Tibial nerve (tissue), 3 donors: ENCODE results near the gene LCE1A.

Experiments used
- POLR2A ChIP-seq, 2 donors: fragments of 450-650 bp; IDR thresholded peaks; one replicate each; pipeline ENCODE4 v1.6.1; 2017; ENCODE audit warnings: antibody characterized with exemption in 2 of 2, mild to moderate bottlenecking in 2 of 2, moderate library complexity in 2 of 2
- TF ChIP-seq, protein P1 (sequence below), 5 experiments: fragments of 200-600 bp in 3 of 5; fragments of 450-650 bp in 2 of 5; sonication (generic) in 3 of 5; IDR thresholded peaks; one replicate each; pipeline ENCODE4 v1.5.1; 2016 to 2019; ENCODE audit warnings: antibody characterized with exemption in 5 of 5, mild to moderate bottlenecking in 3 of 5, moderate library complexity in 2 of 5

DNA sequence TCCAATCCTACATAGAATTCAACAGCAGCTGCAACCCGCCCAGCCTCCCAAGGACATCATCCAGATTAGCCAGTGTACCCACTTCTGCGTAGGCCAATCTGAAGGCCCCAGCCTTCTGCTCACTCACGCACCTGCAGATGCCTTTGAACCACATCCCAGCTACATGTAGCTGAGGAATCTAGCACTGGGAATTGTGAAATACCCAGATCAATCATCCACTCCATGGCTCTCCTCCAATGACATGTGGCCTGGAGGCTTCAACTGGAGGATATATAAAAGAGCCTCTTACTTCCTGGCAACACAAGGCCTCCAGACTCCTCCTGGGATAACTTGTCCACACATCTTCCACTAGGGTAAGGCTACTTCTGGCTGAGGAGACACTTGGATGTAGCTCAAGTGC, 15.3 kb downstream of the LCE1A start, which contains the start of gene LCE6A:
- TF ChIP-seq, protein P1, sequence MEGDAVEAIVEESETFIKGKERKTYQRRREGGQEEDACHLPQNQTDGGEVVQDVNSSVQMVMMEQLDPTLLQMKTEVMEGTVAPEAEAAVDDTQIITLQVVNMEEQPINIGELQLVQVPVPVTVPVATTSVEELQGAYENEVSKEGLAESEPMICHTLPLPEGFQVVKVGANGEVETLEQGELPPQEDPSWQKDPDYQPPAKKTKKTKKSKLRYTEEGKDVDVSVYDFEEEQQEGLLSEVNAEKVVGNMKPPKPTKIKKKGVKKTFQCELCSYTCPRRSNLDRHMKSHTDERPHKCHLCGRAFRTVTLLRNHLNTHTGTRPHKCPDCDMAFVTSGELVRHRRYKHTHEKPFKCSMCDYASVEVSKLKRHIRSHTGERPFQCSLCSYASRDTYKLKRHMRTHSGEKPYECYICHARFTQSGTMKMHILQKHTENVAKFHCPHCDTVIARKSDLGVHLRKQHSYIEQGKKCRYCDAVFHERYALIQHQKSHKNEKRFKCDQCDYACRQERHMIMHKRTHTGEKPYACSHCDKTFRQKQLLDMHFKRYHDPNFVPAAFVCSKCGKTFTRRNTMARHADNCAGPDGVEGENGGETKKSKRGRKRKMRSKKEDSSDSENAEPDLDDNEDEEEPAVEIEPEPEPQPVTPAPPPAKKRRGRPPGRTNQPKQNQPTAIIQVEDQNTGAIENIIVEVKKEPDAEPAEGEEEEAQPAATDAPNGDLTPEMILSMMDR (IDR thresholded peaks at IDR 0.05) = no peak
- TF ChIP-seq POLR2A (IDR thresholded peaks at IDR 0.05) = no peak
